HG03571 (cell line): ENCODE results near the gene KIF5A.

Experiments
- ATAC-seq: cut with Tn5 transposase; IDR thresholded peaks from one replicate; pipeline ENCODE4 v1.9.1; 2021; ENCODE audit not compliant: unreplicated experiment

The KIF5A gene

GRCh38 chr12:57518920-57519795, 30.7 kb upstream of the KIF5A start:
- ATAC-seq: no peak

DNA sequence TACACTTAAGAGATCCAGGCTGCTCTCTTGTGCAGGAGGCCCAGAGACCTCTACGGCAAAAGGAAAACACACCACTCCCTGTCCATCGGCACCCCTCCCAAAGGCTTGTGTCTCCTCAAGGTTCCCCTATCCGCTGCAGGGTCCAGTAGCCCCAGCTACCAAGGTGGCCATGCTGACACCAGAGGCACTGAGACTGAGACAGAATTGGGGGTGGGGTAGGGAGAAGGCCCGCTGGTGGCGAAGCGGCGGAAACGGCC, 30.1 kb upstream of the KIF5A start:
- no peak for ATAC-seq

GRCh38 chr12:57520053-57520818, 29.6 kb upstream of the KIF5A start, which contains the start of gene DDIT3:
TSS of gene DDIT3 (minus strand) at chr12:57520514. CDS start at chr12:57517406, 3,108 bp downstream.
- peak; percentile 59 for ATAC-seq

DNA sequence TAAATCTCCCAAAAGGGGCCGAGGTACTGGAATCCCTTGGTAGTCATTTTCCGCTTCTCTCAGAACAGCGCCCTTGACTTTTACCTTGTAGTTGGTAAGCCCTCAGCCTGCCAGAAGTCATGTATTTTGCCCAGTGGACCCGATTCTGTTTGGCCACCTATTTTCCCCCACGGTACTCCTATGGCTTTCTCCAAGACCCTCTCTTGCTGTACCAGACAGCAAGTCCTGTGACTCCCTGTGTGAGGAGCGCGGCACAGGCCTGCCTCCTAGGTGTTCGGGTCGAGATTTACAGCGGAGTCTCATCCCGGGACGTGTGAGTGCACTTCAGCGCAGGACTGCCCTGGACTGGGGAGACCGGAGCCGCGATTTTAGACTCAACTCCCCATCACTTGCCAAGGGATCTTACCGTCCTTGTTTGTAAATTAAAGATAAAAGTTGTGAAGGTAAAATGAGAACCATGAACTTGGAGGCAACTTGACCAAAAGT, 28.3 kb upstream of the KIF5A start:
- ATAC-seq: no peak

GRCh38 chr12:57522011-57522886, 27.6 kb upstream of the KIF5A start, which contains the start of gene MBD6:
TSS of gene MBD6 (plus strand) at chr12:57522824. CDS start at chr12:57524304, 1,480 bp downstream.
- peak; percentile 29 for ATAC-seq

GRCh38 chr12:57522887-57523705, 26.7 kb upstream of the KIF5A start:
- ATAC-seq: no peak

DNA sequence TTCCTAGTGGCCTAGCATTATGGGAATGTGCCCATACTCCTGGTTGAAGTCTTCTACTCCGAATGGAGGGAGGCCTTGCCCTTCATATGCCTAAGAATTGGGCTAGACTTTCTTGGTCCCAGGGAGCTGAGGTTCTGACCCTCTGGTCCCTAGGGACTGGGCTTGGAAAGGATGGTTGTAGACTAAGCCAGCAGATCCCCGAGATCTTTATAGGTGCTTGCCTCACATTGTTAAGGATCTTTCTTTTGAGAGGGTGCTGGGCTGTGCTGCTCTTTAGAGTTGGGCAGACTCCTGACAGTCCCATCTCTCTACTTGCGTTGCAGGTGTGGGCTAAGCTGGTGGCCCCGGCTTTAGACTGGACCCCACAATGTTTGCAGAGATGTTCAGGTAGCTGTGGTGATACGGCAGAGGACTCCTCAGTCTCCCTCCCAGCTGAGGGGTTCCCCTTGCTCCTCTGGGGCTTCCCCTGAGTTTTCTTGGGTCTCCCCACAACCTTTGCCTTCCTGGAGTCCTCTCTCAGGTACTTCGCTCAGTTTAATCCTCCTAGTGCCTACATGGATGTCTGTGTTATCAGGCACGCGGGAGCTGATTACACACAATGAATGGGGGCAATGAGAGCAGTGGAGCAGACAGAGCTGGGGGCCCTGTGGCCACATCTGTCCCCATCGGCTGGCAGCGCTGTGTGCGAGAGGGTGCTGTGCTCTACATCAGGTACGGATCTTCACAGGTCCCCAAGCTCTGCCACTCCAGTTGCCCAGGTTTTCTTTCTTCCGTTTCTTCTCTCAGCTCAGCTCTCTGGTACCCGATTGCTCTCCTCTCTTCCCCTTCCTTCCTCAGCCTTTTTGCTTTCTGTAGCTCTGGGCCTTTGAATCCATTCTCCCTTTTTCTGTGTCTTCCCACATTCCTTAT, 25.9 kb upstream of the KIF5A start:
- no peak for ATAC-seq

DNA sequence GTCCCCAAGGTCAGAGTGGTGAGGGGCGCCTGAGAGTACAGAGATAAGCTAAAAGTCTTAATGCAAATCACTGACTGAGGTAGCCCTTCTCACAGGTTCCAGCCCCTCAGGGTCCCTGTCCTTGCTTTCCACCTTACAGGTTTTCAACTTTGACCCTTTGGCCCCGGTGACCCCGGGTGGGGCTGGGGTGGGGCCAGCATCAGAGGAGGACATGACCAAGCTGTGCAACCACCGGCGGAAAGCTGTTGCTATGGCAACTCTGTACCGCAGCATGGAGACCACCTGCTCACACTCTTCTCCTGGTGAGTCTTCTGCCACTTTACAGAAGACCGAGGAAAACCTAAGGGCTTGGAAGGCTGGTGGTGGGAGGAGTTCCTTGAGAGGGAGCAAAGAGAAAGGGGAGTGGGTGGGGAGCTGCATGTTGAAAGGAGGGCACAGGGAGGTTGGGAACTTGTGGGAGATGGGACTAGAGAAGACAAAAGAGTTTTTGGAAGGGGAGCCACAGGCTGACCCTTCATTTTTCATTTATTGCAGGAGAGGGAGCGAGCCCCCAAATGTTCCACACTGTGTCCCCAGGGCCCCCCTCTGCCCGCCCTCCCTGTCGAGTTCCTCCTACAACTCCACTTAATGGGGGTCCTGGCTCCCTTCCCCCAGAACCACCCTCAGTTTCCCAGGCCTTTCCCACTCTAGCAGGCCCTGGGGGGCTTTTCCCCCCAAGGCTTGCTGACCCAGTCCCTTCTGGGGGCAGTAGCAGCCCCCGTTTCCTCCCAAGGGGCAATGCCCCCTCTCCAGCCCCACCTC, 24.8 kb upstream of the KIF5A start:
- ATAC-seq: no peak

- ATAC-seq: no peak
Observed at GRCh38 chr12:57525615-57526383, 24.0 kb upstream of the KIF5A start.

DNA sequence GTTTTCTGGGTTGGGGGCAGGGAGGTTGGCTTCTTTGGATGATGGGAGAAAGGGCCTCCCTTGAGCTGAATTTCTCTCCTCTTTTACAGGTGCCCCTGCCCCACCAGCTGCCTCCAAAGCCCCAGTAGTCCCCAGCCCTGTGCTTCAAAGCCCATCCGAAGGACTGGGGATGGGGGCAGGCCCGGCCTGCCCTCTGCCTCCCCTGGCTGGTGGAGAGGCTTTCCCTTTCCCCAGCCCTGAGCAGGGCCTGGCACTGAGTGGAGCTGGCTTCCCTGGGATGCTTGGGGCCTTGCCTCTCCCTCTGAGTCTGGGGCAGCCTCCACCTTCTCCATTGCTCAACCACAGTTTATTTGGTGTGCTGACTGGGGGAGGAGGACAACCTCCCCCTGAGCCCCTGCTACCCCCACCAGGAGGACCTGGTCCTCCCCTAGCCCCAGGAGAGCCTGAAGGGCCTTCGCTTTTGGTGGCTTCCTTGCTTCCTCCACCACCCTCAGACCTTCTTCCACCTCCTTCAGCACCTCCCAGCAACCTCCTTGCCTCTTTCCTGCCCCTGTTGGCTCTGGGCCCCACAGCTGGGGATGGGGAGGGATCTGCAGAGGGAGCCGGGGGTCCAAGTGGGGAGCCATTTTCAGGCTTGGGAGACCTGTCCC, 23.2 kb upstream of the KIF5A start:
- ATAC-seq: no peak

DNA sequence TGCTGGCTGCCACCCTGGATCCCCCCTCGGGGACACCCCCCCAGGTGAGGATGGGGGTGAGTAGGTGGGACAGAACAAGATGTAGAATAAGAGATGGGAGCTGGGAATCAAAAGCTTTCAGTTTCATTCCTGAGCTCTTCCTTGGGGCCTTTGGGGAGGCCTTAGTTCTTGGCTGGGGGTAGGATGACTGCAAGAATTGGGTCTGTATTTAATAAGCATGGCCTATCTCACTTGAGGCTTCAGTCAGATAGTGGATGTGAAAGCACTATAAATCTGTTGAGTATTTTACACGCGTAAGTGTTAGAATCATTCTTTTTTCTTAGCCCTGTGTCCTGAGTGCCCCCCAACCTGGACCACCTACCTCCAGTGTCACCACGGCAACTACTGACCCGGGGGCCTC, 22.7 kb upstream of the KIF5A start:
- no peak for ATAC-seq

DNA sequence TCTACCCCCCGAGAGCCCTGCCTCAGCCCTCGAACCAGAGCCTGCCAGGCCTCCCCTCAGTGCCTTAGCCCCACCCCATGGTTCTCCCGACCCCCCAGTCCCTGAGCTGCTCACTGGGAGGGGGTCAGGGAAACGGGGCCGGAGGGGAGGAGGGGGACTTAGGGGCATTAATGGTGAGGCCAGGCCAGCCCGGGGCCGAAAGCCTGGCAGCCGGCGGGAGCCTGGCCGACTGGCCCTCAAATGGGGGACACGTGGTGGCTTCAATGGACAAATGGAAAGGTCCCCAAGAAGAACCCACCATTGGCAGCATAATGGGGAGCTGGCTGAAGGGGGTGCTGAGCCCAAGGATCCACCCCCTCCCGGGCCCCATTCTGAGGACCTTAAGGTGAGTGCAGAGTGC, 21.7 kb upstream of the KIF5A start:
- ATAC-seq: no peak

DNA sequence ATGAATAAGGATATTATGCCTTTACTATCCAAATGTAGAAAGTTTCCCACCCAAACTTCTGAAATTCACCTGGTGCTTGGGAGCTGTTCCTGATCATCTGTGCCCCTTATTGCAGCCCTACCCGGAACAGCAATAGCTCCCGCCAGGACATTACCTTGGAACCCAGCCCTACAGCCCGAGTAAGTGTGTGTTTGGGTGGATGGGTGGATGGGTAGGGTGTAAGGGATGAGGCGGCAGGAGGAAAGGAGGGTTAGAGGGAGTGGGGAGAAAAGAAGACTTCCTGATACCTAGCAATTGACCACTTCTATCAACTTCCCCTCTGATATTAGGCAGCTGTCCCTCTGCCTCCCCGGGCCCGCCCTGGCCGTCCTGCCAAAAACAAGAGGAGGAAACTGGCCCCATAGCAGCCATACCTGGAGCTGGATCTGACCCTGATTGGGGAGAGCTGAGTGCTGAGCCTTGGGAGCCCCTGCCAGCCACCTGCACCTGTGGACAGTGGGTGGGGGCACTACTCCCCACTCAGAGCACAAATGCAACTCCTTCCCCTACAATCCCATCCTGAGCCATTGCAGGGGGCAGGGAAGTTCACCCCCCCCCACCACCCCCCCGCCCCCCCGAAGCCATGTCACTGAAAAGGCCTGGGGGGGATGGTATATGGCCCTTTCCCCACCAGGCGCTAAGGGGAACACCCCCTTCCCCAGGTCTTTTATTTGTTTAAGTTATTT, 20.9 kb upstream of the KIF5A start:
- no peak for ATAC-seq

DNA sequence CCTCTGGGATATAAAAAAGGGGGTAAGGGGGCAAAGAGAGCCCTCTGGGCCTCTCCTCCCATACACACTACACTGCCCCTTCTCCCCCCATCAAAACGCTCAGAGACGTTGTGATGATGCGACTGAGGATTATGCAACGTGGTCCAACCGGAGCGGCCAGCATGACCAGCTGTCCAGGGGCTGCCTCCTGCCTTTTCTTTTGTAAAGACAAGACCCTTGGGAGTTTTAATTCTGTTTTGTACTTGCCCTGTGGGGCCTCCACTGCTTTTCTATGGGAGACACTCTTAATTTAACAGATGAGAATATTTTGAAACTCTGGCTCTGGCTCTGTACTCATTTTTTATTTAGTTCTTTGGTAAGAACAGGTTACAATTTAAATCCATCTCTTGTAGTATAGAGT, 20.0 kb upstream of the KIF5A start:
- no peak for ATAC-seq

- no peak for ATAC-seq
Observed at GRCh38 chr12:57530396-57531142, 19.3 kb upstream of the KIF5A start.

DNA sequence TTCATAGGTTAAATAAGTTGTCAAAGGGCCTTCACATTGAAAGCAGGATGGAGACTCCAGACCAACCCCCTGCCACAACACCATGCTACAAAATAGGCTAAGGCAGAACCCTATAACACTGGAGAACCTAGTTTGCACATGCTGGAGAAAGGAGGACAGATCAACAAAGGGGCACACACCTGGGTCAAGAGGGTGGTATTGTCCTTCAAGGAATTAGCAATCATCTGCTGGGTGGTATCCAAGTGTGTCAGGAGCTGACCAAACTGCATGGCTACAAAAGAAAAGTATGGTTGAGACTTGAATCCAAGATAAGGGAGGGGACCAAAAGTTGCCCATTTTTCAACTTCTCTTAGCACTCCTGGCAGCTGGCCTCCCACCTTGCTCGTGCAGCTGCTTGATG, 18.0 kb upstream of the KIF5A start:
- no peak for ATAC-seq
